HUES64 (cell line): ENCODE measurements around the gene TRIM7.

Experiments
- H3K27ac ChIP-seq: 2 replicates; pipeline ENCODE4 v1.7.0; 2013; ENCODE audit warnings: low read depth, low read length, inconsistent platforms
- H3K27me3 ChIP-seq: 2 replicates; pipeline ENCODE4 v1.6.1; 2013; ENCODE audit warnings: mild to moderate bottlenecking, low read length; ENCODE audit not compliant: insufficient read depth
- H3K36me3 ChIP-seq: 2 replicates; pipeline ENCODE4 v1.6.1; 2013; ENCODE audit warnings: mild to moderate bottlenecking, low read length; ENCODE audit not compliant: insufficient read depth
- H3K4me1 ChIP-seq: 2 replicates; pipeline ENCODE4 v1.6.1; 2013; ENCODE audit warnings: mild to moderate bottlenecking, low read length, moderate library complexity; ENCODE audit not compliant: insufficient read depth
- H3K4me3 ChIP-seq: 2 replicates; pipeline ENCODE4 v1.5.1; 2013; ENCODE audit warnings: mild to moderate bottlenecking, low read length, moderate library complexity
- H3K9ac ChIP-seq: 2 replicates; pipeline ENCODE4 v1.6.1; 2013; ENCODE audit warnings: mild to moderate bottlenecking, low read depth, low read length
- H3K9me3 ChIP-seq: 2 replicates; pipeline ENCODE4 v1.6.1; 2013; ENCODE audit warnings: low read depth, low read length; ENCODE audit not compliant: insufficient read depth
- WGBS: fragments of 150-250, 120-280 bp; methylation state at CpG from one replicate; pipeline ENCODE4 v1.1.7; 2013; ENCODE audit warnings: missing lambda C conversion rate; 5-methylcytosine and 5-hydroxymethylcytosine counted together

The TRIM7 gene

GRCh38 chr5:181230551-181230950 lies 25.6 kb upstream of the TRIM7 start:
- Histone ChIP-seq H3K27me3 (no peaks in the 10 kb centered on the region), H3K36me3 (peaks cover 65% of the 10 kb centered on the region), H3K4me3 (no peak overlapping the region), H3K9me3 (no peaks in the 10 kb centered on the region), H3K4me1 (no peaks in the 10 kb centered on the region), H3K9ac (no peak overlapping the region), H3K27ac (no peak overlapping the region)
- WGBS = 91% methylated on average over 6 of the region's 6 CpGs

GRCh38 chr5:181229996-181230395 lies 25.0 kb upstream of the TRIM7 start:
- Histone ChIP-seq H3K4me1 (no peaks in the 10 kb centered on the region), H3K27ac (no peak overlapping the region), H3K9me3 (no peaks in the 10 kb centered on the region), H3K27me3 (no peaks in the 10 kb centered on the region), H3K4me3 (no peak overlapping the region), H3K36me3 (peaks cover 65% of the 10 kb centered on the region), H3K9ac (no peak overlapping the region)
- WGBS = 96% methylated on average over 13 of the region's 13 CpGs

- Histone ChIP-seq H3K36me3 (peaks cover 27% of the 10 kb centered on the region), H3K4me3 (peak overlapping the region; percentile 86), H3K27ac (no peak overlapping the region), H3K27me3 (no peaks in the 10 kb centered on the region), H3K9me3 (no peaks in the 10 kb centered on the region), H3K4me1 (no peaks in the 10 kb centered on the region; the same call in 1 of the 2 replicates), H3K9ac (peak overlapping the region; percentile 56; the same call in 1 of the 2 replicates)
- WGBS = 88% methylated on average over 22 of the region's 22 CpGs
Measured at GRCh38 chr5:181224390-181225229, 19.6 kb upstream of the TRIM7 start.

- H3K4me1 ChIP-seq = no peaks in the 10 kb centered on the region; the same call in 1 of the 2 replicates
- peak overlapping the region; percentile 56 for H3K9ac ChIP-seq
- 6% methylated on average over 29 of the region's 31 CpGs for WGBS
Measured at GRCh38 chr5:181223729-181224389, 18.9 kb upstream of the TRIM7 start.

DNA sequence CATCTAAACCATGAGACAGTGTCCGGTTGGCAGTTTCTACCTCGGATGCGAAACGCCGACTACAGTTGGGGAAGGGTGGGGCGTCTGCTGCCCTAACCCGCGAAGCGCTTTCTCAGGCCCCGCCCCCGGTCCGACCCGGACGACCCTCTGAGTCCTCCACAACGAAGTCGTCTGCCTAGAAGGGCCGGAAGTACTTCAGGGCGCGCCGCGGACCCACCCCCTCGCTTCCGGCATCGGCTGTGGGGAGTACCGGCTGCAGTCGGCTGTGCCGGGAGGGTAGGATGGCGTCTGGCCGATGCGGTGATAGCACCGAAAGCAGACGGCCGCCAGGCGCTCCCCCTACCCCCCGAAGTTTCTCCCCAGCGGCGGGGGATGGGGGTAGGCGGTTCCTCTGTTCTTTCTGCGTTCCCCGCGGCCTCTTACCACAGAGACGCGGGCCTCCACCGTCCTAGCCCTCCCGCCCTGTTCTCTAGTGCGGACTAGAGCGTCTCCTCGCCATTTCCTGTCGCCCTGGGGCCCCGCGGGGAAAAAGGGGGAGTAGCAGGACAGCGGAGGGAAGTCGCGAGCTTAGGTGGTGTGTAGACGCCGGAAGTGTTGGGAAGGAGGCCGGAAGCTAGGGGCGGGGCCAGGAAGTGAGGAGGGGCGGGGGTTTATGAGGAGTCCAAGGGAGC lies 18.2 kb upstream of the TRIM7 start, which contains the start of gene TRIM41:
Gene TRIM41, plus strand, starts transcription at position 224 of the 671 bp plus-strand sequence. CDS start 719 bp downstream, outside the sequence.
- peak within 1 kb of the TSS; percentile 97 for H3K27ac ChIP-seq
- peaks cover 19% of the 10 kb centered on the region for H3K36me3 ChIP-seq
- peak within 1 kb of the TSS; percentile 93 for H3K9ac ChIP-seq
- no peaks in the 10 kb centered on the region for H3K9me3 ChIP-seq
- H3K4me3 ChIP-seq = peak within 1 kb of the TSS; percentile 86
- no peaks in the 10 kb centered on the region for H3K27me3 ChIP-seq
- no peaks in the 10 kb centered on the region; the same call in 1 of the 2 replicates for H3K4me1 ChIP-seq
- whole genome bisulfite sequencing = under 1% methylated on average over 59 of the region's 59 CpGs

More at GRCh38 chr5:181223729-181224389, 18.9 kb upstream of the TRIM7 start:
- Histone ChIP-seq H3K9me3 (no peaks in the 10 kb centered on the region), H3K36me3 (peaks cover 19% of the 10 kb centered on the region), H3K27ac (peak overlapping the region; percentile 97; the same call in 1 of the 2 replicates), H3K27me3 (no peaks in the 10 kb centered on the region), H3K4me3 (peak overlapping the region; percentile 86)

GRCh38 chr5:181222630-181223057 lies 17.6 kb upstream of the TRIM7 start:
- H3K4me3 ChIP-seq = peak overlapping the region; percentile 86
- peaks cover 4% of the 10 kb centered on the region for H3K27me3 ChIP-seq
- peak overlapping the region; percentile 93 for H3K9ac ChIP-seq
- peak overlapping the region; percentile 64; the same call in 1 of the 2 replicates for H3K27ac ChIP-seq
- H3K4me1 ChIP-seq = no peaks in the 10 kb centered on the region; the same call in 1 of the 2 replicates
- peaks cover 15% of the 10 kb centered on the region for H3K36me3 ChIP-seq
- under 1% methylated on average over 16 of the region's 18 CpGs for WGBS
- H3K9me3 ChIP-seq = no peaks in the 10 kb centered on the region

DNA sequence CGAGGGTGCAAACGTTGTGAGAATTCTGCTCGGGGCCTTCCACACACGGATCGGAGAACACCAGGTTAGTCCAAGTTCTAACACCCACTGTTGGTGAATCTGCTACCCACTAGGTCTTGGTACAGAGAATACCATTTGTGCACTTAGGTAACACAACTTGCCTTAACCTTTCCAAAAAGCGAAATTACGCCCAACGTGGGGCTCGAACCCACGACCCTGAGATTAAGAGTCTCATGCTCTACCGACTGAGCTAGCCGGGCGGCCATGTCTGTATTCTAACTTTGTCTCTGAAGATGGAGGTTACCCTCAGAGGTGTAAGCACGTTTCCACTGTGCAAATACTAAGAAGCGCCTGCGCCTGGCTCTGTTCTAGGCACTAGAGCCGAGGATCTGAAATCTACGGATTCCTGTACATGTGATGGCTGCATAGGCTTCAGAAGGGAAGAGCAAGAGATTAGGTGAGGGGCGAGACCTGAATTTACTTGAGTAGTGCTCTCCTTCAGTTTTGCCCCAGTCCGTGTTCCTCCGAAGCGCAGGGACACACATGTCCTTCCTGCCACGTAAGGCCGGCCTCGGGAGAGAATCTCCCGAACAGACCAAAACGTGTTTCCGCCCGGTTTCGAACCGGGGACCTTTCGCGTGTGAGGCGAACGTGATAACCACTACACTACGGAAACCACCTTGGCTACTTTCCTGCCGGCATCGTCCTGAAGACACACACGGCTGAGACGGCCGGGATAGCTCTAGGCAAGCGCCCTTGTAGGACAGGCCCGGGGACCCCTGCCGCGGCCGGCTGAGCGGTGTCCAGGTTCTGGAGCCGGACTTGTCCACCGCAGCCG lies 17.0 kb upstream of the TRIM7 start:
- Histone ChIP-seq H3K9me3 (no peaks in the 10 kb centered on the region), H3K4me3 (peak overlapping the region; percentile 86), H3K36me3 (peaks cover 11% of the 10 kb centered on the region), H3K9ac (peak overlapping the region; percentile 93), H3K27ac (peak overlapping the region; percentile 78; the same call in 1 of the 2 replicates), H3K27me3 (peaks cover 10% of the 10 kb centered on the region), H3K4me1 (no peaks in the 10 kb centered on the region; the same call in 1 of the 2 replicates)
- WGBS = under 1% methylated on average over 50 of the region's 50 CpGs

DNA sequence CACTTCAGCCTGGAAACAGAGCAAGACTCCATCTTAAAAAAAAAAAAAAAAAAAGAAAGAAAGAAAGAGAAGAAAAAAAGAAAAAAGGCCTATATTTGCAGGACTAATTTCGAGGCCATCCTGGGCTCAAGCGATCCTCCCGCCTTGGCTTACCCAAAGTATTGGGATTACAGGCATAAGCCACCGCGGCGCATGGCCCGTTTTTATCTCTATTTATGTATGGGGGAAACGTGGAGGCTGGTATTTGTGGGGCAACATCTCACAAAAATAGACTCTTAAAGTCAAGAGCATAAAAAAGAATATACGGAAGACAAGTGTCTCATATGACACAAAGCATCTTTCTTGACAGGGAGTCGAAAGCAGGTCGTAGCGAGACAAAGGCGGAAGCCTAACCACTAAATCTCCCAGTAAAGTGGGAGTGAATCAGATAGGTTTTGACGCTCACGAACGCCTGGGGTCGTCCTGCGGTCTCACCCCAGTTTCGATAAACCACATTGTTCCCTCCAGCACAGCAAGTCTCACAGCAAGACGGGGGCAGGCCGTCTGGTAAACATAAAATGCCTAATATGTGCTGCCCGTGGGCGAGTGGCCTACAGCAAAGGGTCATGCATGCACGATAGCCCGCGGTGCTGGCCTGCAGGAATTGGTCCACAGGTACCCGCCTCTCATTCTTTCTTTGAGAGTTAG lies 16.3 kb upstream of the TRIM7 start:
- no peak overlapping the region for H3K27ac ChIP-seq
- H3K9ac ChIP-seq = no peak overlapping the region
- peak overlapping the region; percentile 86 for H3K4me3 ChIP-seq
- peaks cover 11% of the 10 kb centered on the region for H3K36me3 ChIP-seq
- no peaks in the 10 kb centered on the region for H3K9me3 ChIP-seq
- peaks cover 16% of the 10 kb centered on the region for H3K27me3 ChIP-seq
- H3K4me1 ChIP-seq = no peaks in the 10 kb centered on the region; the same call in 1 of the 2 replicates
- WGBS = 56% methylated on average over 27 of the region's 27 CpGs

DNA sequence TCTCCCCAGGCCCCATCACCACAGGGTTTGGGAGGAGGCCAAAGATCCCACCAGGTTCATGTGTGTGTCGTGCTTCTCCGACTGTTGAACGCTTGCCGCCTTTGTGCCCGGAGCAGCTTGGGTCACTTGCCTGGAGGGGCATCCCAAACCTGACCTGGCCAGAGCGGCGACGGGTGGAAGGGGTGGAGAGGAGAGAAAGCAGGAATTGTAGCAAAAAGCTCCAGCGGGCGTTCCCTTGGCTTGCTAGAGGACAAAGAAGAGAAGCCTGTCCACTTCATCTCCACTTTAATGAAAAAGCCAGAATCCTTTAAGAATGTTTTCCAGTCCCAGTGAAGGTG lies 15.2 kb upstream of the TRIM7 start:
- Histone ChIP-seq H3K27me3 (peaks cover 21% of the 10 kb centered on the region), H3K9me3 (no peaks in the 10 kb centered on the region), H3K36me3 (peaks cover 5% of the 10 kb centered on the region; the same call in 1 of the 2 replicates), H3K27ac (no peak overlapping the region), H3K9ac (no peak overlapping the region), H3K4me3 (no peak overlapping the region), H3K4me1 (no peaks in the 10 kb centered on the region; the same call in 1 of the 2 replicates)
- WGBS = 95% methylated on average over 10 of the region's 10 CpGs
